Middle frontal gyrus (tissue), 1 donor: ENCODE measurements around the gene ASGR1.

Source experiments
- DNase-seq: peaks from one replicate; pipeline ENCODE4 v3.0.0-alpha.2; 2015; ENCODE audit warnings: low spot score; ENCODE audit errors: extremely low spot score

The ASGR1 gene

DNA sequence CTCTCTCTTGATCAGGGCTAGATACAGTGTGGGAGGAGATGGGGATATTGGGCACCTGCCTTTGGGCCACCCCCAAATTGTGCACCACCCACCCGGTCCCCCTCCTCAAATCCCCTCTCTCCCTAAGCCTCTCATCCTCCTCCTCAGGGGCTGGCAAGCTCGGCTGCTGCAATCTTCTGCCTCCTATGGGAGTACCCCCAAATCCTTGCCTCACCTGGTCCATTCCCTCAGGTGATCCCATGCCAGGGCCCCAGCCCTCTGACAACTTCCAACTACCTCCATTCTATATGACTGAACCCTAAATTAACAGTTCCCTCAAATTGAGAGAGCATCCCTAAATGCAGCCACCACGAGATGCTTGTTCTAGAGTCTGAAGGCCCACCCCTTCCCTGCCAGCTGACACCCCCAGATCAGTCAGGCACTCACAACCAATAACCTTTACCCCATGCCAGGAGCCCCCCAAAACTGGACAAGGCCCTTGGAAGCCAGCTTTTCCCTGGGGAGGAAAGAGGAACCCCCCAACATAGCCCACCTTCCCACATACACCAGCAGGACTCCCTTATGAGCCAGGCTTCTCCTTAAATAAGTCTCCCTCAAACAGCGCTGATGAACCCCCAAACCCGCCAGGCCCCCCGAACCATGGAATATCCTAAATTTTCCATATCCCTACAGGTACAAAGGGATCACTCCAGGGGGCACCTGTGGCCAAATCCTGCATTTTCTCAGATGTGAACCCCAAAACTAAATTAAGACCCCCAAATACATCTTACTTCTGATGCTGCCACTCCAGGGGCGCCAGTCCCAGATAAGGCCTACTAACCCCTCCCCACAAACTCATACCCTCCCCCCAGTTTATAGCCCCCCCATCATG lies 37.3 kb upstream of the ASGR1 start:
- DNase-seq, result no peak

DNA sequence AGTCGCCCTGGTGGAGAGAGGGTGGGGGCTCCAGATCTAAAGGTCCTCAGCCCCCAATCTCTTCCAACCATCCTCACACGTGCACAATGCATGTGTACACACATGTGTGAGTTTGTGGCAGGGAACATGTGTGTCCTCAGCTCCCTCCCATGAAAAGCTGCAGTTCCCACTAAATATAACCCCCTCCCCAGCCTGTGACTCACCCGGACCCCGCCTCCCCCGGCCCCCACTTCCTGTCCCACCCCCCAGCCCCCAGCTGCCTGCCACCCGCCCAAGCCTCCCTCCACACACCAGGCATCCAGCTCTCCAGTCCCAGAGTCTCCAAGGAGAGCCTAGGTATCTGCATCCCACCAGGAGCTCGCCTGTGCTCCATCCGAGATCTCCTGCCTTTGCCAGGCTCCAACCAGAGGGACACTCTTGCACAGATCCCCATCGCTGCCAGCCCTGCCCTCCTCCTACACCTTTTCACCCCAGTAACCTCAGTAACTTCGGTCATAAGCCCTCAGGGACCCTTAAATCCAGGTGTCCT lies 36.5 kb upstream of the ASGR1 start:
- DNase-seq, result no peak

DNA sequence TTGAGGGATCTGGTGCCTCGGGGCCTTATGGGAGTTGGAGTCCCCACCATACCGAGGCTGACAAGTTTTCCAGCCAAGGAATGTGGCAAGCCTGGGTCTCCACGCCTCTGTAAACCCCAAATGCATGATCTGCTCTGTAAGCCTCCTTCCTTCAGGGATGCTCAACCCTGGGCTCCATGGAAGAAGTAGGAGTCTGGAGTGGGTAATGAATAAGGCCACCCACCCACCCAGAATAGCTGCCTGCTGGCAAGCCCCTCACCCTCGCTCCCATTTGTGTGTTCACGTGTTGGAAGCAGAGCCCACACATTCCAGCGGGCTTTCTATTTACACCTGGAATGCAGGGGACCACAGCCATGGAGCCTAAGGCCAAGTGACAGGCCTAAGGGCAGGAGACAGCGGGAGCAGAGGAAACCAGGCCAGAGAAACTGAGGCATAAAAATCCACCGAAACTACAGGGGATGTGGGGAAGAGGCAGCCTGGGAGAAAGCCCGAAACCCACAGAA lies 36.0 kb upstream of the ASGR1 start:
- DNase-seq, result no peak

DNA sequence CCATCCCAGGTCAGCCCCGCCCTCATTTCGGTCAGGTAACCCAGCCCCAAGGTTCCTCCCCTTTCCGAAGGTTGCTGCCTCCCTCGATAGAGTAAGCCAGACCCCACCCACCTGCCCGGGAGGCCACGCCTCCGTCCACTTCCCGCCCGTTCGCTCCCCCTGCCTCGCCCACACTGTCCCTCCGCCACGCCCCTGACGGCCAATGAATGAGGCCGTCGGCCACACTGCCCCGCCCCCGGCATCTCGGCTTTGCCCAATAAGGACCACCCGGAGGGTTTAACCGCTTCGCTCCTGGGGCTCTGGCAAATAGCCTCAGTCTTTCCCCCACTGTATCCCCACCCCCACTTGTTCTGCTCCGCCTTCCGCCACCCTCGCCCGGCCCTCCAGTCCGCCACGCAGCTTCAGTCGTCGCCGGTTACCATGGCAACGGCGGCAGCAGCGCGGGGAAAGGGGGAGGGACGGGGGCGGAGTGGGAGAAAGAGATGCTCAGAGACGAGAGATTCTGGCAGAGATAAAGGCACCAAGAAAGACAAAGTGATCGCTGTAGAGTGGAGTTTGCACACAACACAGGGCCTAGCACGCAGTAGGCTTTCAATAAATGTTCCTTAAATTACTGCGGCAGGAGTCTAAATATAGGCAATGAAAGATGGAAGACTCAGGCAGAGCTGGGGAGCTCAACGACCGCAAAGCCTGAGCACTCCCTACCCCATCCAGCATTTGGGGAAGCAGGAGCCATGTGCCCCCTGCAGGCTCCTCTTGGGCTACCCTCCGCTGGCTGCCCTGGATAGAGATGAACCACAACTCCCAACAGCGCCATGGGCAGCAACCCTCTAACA lies 35.3 kb upstream of the ASGR1 start:
- DNase-seq, result peak; percentile 95

DNA sequence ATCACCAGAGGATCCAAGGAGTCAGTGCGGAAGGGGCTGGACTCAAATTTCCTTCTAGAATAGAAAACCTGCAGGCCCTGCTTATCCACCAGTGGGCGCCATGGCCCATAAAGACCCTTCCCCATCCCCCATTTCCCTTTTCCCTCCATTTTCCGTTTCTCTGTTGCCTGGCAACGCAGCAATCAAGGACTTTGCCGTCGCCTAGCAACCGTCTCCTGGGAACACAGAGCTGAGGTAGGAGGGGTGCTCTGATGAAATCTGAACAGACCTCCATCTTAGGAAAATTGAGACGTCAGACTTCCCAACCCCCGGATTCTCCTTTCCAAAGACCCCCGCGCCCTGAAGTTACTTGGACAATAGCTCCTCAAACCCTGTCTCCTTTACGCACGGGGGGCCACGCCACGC lies 34.7 kb upstream of the ASGR1 start:
- peak; percentile 65 for DNase-seq

DNA sequence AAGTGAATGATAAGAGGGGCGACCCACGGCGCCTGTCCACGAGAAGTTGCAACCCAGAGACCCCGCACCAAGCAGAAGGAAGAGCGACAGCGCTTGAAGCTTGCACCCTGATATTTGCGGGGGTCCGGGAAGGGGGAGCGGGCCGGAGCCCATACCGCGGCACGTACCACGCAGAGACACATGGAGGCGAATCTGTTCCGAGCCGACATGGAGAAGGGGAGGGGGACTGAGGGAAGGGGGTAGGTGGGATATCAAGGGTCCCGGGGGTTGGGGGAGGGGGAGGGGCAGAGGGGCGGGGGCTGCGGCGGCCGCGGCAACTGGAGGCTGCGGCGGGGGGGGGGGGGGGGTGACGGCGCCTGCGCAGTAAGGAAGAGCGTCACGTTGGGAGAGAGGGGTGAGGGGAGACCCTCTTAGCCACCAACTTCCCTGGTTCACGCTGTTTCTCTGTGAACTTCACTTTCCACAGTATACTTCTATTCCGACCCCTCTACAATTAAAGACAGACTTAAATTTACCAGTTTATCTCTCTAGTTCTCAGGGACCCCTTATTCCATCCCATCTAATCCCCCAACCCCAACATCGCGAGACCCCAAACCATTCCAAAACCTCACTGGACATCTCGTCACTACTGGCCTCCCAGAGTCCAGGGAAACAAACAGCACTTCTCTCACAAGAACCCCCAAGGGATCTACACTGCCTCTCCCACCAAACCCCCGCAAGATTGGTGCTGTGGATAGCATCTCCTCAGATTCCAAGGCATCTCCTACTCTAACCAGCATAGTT lies 32.5 kb upstream of the ASGR1 start:
- DNase-seq, result no peak

DNA sequence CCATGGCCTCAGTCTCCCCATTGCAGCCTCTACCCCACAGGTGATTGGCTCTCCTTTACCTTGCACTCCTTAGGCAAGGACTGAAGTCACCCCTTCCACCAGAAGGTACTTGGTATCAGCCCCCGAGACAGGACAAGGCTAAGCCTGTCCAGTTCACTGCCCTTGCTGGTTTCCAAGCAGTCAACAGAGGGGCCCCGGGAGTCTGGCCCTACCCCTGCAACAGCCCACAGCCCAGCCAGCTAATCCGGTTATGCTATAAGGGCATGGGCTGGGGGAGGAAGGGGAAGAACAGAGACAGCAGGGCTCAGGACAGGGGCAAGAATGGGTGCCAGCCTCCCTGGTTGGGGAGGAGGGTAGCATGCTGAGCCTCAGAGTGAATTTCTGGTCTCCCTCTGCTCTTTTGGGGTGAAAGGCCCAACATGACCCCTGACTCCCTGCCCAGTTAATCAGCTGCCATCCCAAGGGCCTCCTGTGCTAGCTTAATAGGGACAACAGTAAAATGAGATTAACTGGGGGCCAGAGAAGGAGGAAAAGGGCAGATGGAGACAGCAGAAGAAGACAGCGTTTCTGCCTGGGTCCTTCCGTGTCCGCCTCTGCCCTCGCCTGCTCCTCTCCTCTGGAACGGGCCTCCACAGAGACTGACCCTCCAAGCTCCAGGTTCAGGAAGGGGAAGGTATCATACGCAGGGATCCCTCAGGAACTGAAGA lies 29.7 kb upstream of the ASGR1 start:
- no peak for DNase-seq

DNA sequence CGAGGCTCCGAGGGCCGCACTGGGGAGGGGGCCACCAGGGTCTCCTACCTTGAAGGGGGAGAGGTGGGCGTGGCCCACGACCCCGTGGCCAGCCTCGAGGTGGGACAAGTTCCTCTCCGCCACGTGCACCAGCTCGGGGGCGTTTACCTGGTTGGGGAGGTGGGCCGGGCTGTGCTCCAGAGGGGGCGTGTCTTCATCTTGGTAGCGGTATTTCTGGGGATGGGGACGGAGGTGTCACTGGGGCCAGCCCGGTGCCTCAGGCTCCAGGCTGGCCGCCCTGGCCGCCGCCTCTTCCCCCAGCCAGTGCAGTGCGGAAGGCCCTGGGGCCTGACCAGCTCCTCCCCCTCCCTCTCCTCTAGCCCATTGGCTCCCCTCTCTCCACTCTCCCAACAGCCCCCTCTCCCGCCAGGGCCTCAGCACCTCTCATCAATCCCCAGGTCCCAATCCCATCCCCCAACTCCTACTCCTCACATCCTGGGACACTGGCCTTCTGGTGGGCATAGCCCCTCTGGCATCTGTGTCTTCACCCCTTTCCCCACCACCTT lies 28.9 kb upstream of the ASGR1 start:
- DNase-seq, result no peak

DNA sequence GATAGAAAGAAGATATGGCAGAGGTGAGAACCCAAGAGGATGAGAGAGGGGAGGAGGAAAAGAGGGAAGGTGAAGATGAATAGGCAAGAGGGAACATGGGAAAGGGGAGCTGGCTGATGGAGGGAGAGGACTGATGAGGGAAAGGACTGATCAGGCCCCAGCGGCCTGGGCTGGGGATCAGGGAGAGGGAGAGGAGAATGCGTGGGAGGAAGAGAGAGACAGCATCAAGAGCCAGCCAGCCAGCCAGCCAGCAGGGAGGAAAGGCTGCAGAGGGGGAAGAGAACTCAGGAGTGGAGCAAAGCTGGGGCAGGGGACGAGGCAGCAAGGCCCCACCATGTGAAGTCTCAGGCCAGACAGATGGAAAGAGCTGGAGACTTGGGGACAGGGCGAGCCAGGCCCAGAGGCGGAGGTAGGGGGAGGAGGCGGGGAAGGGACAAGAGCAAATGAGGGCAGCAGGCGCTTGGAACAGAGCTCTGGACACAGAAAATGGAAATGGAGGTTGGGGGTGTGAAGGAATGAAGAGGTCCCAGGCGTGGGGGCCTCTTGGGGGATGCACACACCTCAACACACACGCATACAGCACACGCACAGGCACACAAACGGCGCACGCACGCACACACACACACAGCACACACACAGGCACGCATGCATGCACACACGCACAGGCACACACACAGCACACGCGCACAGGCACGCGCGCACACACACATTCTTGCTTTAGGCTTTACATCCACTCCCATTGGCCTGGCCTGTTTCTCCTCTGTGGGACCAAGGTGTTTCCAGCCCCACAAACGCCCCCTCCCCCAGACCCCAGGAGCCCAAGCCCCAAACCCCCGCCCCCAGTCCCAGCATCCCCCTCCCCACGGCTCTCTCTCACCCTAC lies 28.2 kb upstream of the ASGR1 start:
- no peak for DNase-seq

DNA sequence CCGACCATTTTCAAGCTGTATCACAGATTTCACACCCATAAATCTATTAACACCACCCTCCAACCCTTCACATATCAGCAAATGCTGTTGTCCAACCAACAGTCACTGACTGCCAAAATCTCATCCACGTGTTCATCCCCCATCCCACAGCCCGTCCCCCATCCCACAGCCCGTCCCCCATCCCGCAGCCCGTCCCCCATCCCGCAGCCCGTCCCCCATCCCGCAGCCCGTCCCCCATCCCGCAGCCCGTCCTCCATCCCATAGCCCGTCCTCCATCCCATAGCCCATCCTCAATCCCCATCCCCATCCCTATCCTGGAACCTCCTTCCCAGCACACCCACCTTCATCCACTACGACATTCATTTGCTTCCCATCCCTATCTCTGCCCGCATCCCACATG lies 26.4 kb upstream of the ASGR1 start:
- no peak for DNase-seq

DNA sequence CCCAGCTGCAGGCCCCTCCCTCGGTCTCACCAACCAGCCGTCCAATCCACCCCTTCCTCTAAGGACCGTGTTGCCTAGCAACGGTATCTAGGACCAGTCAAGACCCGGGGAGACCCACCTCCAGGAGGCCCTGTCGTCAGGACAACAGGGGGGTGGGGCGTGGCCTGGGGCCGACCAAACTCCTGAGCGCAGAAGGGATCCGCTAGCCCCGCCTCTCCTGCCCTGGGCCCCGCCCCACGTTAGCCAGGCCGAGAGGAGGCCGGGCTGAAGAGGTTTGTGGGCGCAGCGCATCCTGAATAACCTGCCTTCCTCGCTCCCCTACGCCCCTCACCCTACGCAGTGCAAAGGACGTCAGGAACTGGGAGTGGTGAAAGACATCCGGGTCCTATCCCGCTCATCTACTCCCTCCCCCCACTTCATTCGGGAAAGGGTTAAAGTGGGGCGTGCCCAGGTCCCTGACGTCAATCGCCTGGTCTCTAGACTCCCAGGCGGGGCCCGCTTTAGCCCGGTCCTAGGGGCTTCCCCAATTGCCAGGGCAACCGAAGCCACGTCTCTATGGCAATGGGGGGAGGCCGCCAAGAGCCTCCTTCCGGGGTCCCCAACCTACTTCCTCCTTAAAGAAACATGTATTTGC lies 25.8 kb upstream of the ASGR1 start:
- peak; percentile 75 for DNase-seq

DNA sequence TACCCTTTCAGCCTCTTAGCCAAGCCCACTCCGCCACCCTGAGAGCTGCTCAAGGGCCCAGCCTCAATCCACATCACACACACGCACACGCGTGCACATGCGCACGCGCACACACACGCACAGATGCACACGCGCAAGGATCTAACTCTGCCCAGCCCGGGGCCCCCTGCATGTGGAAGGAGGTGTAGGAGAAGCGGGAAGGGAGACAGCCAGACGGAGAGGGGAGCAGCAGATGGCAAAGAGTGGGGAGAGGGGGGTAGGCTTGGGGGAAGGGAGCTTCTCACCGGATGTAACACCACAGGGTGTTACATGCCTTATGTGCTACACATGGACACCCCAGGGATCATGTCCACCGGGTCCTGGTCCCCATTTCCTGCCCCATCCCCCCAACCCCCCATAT lies 25.2 kb upstream of the ASGR1 start:
- DNase-seq, result no peak

DNA sequence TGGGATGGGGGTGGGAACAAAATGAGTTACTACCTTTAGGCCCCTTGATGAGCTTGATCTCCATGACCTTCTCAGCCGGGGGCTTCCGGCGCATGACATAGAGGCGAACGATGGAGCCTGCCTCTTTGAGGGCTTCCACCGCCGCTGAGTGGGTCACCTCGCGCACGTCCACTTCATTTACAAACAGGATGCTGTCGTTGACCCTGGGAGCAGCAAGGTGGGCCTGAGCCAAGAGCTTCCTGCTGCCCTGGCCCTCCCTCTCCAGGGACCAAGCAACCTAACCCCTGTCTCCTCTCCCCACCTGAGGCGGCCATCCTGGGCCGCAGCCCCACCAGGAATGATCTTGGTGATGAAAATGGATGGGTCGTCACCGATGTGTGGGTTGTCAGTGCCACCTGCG lies 24.2 kb upstream of the ASGR1 start:
- DNase-seq, result no peak

DNA sequence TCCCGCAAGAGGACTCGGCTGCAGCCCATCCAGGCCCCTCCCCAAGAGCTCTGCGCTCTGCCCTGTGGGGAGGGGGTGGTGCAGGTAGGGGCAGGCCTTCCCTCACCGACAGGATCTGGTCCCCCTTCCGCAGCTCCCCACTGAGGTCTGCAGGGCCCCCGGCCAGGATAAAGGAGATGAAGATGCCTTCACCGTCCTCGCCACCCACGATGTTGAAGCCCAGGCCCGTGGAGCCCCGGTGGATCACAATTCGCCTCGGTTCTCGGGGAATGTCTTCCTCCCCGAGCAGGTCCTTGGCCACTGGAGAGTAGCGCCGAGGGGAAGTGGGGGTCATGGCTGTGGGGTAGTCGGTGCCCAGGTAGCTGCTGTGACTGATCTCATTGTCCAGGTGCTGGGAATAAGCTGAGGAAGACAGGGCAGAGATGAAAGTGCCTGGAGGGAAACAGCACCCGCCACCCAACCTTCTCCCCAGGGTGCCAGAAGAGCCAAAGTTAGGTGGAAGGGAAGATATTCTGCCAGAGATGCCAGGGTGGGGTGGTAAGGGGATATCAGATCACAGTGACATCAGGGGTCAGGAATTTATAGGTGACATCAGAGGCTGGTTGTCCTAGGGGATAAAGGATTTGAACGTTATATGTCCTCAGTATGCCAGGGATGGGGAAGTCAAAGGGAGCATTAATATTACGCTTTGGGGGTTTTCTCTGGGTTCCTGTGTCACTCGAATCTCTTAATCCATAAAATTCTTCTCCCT lies 17.7 kb upstream of the ASGR1 start:
- DNase-seq, result no peak

DNA sequence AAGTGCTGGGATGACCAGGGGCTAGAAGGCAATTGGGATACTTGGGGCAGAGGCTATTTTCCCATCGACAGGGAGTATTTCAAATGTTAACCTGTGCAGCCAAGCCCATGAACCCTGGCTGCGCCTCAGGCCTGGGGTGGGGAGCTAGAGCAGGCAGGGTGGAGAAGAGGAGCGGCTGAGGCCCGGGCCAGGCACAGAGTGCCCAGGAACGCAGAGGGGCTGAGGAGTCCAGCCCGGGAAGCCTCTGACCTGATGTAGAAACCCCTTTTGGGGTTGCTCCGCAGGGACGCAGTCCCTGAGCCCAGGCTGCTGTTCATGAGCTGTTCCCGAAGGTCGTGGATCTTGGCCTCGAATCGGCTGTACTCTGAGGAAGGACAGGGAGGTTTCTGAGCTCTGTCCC lies 16.8 kb upstream of the ASGR1 start:
- DNase-seq, result no peak

DNA sequence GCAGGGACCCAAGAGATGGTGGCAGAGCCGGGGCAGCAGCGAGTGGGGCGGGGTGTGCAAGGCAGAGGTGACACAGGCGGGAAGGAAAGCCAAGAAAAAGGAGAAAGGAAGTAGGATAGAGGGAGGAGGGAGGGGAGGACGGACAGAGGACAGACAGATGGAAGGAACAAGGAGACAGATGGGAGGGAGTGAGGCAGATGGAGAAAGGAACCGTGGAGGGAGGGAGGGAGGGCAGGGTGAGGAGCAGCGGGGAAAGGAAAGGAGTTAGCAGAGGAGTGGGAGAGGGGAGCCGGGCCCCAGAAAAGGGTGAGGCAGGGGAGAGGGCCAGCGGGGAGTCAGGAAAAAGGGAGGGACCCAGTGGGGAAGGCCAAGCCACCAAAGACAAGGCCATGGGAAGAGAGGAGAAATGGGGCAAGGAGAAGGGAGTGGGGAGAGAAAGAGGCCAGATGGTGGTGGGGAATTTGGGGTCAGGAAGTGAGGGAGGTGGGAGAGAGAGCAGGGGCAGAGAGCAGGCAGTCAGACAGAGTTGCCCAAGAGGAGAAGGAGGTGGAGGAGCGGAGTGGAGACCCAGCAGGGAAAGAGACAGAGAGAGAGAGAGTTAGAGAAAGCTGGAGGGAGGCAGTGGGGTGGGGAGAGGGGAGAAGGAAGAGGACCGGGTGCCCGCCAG lies 13.2 kb upstream of the ASGR1 start:
- no peak for DNase-seq

DNA sequence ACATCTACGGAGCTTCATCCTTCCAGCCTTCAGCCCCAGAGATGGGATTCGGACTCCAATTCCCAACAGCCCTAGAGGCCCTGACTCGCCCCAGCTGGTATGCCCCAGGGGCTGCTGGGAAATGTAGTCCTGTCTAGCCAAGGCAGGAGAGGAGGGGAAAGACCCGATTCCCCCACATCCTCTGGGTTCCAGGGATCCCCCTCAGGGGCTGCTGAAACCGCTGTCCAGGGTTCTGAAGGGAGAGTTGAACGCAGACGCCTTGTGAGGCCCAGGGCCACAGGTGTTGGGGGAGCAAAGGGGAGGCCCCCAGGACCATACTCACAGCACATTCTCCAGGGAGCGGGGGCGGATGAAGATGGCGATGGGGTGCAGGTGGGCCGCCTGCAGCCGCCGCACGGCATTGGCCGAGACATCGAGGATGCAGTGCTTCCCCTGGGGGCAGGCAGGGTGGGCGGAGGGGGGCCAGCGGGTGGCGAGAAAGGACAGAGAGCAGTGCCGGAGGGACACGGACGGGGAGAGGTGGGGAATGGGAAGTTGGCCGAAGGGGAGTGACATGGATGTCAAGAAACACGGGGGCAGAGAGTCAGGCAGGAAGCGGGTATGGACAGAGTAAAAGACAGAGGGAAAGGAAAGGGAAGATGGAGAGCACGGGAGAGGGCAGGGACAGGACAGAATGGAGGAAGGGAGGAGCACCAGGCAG lies 12.6 kb upstream of the ASGR1 start:
- DNase-seq, result no peak
